ENCODE measurements around the gene IQSEC3.
"Not testable (repeated sequence)": the region's sequence is repeated elsewhere in the genome, so short reads cannot be mapped to it uniquely, and the experiment has no call there.

The IQSEC3 gene

DNA sequence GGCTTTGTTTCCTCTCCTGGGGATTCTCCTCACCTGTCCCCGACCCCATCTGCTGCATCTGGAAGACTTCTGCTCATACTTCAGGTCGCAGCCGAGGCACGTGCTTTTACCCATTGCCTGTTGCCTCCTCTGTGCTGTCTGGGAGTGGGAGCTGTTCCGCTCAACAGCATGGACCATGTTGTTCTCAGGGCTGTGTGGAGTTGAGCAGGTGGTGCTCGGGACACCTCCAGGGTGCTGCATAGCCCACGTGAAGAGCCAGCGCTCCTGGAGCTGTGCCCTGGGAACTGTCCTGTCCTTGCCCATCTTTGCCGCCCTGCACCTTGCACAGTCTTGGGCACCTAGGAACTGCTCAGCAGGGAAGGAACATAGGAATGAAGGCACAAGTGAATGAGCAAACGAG, 62.4 kb downstream of the IQSEC3 start:
- Mint-ChIP-seq H3K36me3 (no peaks in the 10 kb centered on the region), H3K27me3 (peaks cover 51% of the 10 kb centered on the region), H3K4me3 (no peak overlapping the region), H3K27ac (no peak overlapping the region), H3K9me3 (no peaks in the 10 kb centered on the region), H3K4me1 (no peaks in the 10 kb centered on the region)
- ATAC-seq = no peak

DNA sequence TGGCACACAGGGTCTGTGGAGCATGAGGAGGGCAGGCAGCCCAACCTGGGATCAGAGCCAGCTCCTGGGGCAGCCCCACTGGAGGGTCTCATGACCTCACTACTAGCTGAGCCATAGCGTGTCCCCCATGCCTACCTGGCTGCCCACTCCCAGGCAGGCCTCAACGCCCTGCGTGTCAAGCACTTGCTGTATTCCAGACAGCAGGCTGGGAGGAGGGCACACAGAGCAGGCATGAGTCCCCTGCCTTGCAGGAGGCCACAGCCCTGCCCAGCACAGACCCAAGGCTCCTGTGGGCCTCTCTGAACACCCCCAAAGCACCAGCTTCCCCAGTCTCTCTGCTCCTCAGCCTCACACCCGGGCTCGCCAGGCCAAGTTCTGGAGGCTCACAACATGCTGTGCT, 64.0 kb downstream of the IQSEC3 start:
- Mint-ChIP-seq H3K9me3 (no peaks in the 10 kb centered on the region), H3K36me3 (no peaks in the 10 kb centered on the region), H3K4me1 (no peaks in the 10 kb centered on the region), H3K4me3 (no peak overlapping the region), H3K27me3 (peaks cover 51% of the 10 kb centered on the region), H3K27ac (no peak overlapping the region)
- ATAC-seq = no peak

DNA sequence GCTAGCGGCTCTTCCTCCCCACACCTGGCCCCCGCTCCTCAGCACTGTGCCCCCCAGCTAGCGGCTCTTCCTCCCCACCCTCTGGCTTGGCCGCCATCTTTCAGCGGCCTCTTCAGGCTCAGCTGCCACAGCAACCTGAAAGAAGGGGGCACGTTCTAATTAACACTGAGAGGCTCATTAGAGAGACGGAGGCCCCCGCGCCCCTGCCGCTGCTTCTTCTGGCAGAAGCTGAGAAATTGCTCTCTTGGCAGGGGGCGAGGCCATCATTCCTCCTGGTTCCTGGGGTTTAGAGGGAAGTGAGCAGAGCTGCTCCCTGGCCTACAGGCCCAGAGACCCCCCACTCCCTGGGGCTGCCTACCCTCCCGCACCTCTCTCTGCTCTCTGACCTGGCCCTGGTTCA, 64.4 kb downstream of the IQSEC3 start:
- Mint-ChIP-seq H3K9me3 (no peaks in the 10 kb centered on the region), H3K27ac (no peak overlapping the region), H3K4me3 (no peak overlapping the region), H3K4me1 (no peaks in the 10 kb centered on the region), H3K36me3 (no peaks in the 10 kb centered on the region), H3K27me3 (peaks cover 51% of the 10 kb centered on the region)
- no peak for ATAC-seq

DNA sequence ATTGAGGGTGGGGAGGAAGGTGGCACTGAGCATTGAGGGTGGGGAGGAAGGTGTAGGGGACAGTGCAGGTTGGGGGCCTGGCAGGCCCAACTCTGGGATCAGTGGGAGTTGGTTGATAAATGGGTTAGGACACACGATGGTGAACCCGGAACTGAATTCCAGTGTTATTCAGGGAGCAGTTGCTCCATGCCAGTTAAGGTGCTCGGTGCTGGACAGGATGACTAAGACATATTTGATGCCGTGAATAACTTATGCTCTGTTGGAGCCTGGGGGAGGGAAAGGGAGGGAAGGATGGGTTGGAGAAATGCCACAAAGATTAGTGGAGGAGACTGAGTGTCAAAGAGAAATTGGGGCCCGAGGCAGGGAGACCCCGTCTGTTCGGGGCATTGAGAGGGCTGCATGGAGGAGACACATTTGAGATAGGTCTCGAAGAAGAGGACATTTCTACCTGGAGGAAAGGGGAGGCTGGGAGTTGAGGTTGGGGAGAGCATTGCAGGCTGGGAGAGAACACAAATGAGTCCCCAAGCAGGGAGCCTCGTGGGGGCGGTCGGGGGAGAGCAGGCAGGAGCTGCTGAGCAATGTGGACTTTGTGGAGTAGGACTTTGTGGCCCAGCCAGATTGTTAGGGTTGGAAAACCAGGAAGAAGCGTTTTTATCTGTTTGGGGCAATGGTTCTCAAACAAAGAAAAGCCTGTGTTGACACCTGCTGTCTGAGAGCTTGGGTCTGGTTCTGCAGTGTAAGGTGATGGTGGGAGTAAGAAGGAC, 65.3 kb downstream of the IQSEC3 start:
- no peak overlapping the region for H3K4me3 Mint-ChIP-seq
- no peak for ATAC-seq
- no peaks in the 10 kb centered on the region for H3K36me3 Mint-ChIP-seq
- H3K27ac Mint-ChIP-seq = no peak overlapping the region
- peaks cover 51% of the 10 kb centered on the region for H3K27me3 Mint-ChIP-seq
- H3K4me1 Mint-ChIP-seq = no peaks in the 10 kb centered on the region
- no peaks in the 10 kb centered on the region for H3K9me3 Mint-ChIP-seq

DNA sequence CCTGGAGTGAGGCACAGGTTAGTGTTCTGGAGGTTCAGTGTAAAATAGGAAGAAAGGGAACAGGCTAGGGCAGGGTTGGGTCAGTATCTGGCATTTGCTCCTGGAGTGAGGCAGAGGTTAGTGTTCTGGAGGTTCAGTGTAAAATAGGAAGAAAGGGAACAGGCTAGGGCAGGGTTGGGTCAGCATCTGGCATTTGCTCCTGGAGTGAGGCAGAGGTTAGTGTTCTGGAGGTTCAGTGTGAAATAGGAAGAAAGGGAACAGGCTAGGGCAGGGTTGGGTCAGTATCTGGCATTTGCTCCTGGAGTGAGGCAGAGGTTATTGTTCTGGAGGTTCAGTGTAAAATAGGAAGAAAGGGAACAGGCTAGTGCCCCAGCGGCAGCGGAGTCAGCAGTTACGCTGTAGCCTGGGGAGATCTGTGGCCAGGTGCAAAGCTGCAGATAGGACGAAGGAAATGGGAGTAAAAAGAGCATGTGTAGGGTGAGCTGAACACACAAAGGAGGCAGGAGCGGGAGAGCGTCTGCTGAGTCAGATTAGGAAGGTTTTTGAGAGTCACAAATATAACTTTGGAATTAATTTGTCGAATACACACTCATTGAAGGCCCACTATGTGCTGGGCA, 67.2 kb downstream of the IQSEC3 start:
- not testable (repeated sequence) for H3K4me3 Mint-ChIP-seq, H3K4me1 Mint-ChIP-seq, H3K27ac Mint-ChIP-seq, H3K36me3 Mint-ChIP-seq, H3K9me3 Mint-ChIP-seq, ATAC-seq
- H3K27me3 Mint-ChIP-seq = peaks cover 49% of the 10 kb centered on the region

DNA sequence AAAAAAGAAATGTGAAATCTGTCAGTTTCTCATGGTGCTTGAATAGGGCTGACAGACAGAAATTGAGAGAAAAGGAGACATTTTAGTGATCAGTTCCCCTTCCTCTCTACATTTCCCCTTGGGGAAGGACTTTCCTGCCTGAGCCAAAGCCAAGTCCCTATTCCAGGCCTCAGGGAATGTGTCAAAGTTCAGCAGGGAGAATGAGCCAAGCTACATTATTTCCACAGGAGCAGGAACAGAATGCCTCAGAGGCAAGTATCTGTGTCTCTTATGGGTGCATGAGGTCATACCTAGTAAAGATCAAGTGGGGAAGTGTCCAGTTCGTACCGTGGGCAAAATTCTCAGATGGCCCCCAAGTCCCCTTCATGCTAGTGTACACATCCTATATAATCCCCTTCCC, 68.6 kb downstream of the IQSEC3 start:
- H3K4me1 Mint-ChIP-seq = no peaks in the 10 kb centered on the region
- H3K4me3 Mint-ChIP-seq = no peak overlapping the region
- no peaks in the 10 kb centered on the region for H3K36me3 Mint-ChIP-seq
- ATAC-seq = no peak
- H3K9me3 Mint-ChIP-seq = no peaks in the 10 kb centered on the region
- no peak overlapping the region for H3K27ac Mint-ChIP-seq
- peaks cover 56% of the 10 kb centered on the region for H3K27me3 Mint-ChIP-seq

DNA sequence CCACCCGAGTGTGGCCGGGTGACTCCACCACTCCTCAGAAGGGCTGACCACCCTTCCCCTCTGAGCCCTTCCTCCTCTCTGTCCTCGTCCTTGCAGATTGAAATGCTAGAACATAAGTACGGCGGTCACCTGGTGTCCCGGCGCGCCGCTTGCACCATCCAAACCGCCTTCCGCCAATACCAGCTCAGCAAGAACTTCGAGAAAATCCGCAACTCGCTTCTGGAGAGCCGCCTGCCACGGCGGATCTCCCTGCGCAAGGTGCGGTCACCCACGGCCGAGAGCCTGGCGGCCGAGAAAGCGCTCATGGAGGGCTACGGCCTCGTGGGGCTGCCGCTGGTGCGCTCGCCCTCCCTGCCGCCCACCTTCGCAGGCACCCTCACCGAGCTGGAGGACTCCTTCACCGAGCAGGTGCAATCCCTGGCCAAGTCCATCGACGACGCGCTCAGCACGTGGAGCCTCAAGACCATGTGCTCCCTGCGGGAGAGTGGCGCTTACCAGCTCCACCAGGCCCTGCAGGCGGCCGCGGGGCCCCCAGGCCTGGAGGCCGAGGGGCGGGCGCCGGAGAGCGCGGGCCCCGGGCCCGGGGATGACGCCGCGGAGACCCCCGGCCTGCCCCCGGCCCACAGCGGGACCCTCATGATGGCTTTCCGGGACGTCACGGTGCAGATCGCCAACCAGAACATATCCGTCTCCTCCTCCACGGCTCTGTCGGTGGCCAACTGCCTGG, 71.8 kb downstream of the IQSEC3 start:
- no peak overlapping the region for H3K4me3 Mint-ChIP-seq
- peaks cover 57% of the 10 kb centered on the region for H3K27me3 Mint-ChIP-seq
- H3K36me3 Mint-ChIP-seq = no peaks in the 10 kb centered on the region
- no peaks in the 10 kb centered on the region for H3K4me1 Mint-ChIP-seq
- no peak overlapping the region for H3K27ac Mint-ChIP-seq
- no peak for ATAC-seq
- H3K9me3 Mint-ChIP-seq = no peaks in the 10 kb centered on the region

DNA sequence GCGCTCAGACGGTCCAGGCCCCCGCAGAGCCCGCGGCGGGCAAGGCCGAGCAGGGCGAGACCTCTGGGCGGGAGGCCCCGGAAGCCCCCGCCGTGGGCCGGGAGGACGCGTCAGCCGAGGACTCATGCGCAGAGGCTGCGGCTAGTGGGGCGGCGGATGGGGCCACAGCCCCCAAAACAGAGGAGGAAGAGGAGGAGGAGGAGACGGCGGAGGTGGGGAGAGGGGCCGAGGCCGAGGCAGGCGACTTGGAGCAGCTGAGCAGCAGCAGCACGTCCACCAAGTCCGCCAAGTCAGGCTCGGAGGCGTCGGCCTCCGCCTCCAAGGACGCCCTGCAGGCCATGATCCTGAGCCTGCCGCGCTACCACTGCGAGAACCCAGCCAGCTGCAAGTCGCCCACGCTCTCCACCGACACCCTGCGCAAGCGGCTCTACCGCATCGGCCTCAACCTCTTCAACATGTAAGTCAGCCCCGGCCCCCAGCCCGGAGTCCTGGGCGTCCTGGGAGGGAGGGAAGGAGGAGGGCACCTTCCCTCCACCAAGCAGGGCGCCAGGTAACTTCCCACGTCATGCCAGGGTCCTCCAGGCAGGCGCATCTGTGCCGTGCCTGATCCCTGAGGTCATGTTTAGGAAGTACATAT, 72.4 kb downstream of the IQSEC3 start:
- Mint-ChIP-seq H3K4me3 (no peak overlapping the region), H3K27me3 (peaks cover 51% of the 10 kb centered on the region), H3K36me3 (no peaks in the 10 kb centered on the region), H3K9me3 (no peaks in the 10 kb centered on the region), H3K4me1 (no peaks in the 10 kb centered on the region), H3K27ac (no peak overlapping the region)
- ATAC-seq = no peak

DNA sequence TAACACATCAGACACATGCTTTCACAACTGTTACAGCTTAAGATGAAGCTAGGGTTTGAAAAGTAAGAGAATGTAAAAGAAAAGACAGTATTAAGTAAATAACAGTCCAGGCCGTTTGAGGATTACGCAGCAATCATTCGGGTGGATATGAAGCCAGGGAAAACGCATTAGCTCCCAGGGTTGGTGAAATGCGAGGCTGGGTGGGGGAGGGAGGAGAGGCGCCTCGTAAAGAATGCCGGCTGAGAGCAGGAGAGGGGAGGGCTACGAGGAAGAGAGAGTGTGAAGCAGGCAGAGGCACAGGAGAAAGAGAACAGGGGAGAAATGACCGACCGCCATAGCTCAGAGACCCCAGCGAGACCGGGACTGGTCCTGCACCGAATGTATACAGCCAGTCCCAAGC, 73.0 kb downstream of the IQSEC3 start:
- H3K27me3 Mint-ChIP-seq = peaks cover 51% of the 10 kb centered on the region
- no peaks in the 10 kb centered on the region for H3K9me3 Mint-ChIP-seq
- no peak overlapping the region for H3K4me3 Mint-ChIP-seq
- ATAC-seq = no peak
- H3K36me3 Mint-ChIP-seq = no peaks in the 10 kb centered on the region
- H3K27ac Mint-ChIP-seq = no peak overlapping the region
- H3K4me1 Mint-ChIP-seq = no peaks in the 10 kb centered on the region

DNA sequence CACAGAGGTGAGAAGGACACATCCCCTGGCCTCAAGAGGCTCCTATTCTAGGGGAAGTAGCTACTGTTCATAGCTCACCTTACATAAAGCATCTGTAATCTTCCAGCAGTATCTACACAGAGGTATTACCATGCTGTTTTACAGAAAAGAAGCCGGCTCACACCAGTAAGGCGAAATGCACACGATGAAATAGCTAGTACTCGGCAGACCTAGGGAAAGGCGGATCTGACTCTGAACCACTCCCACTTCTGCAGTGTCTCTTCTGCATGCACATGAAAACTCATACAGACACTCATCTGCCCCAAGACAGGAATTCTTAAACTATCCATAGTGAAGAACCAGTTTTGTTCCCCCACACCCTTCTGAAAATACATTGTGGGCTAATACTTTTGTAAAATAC, 73.6 kb downstream of the IQSEC3 start:
- Mint-ChIP-seq H3K27ac (no peak overlapping the region), H3K36me3 (no peaks in the 10 kb centered on the region), H3K9me3 (no peaks in the 10 kb centered on the region), H3K4me3 (no peak overlapping the region), H3K4me1 (no peaks in the 10 kb centered on the region), H3K27me3 (peaks cover 51% of the 10 kb centered on the region)
- ATAC-seq = no peak

DNA sequence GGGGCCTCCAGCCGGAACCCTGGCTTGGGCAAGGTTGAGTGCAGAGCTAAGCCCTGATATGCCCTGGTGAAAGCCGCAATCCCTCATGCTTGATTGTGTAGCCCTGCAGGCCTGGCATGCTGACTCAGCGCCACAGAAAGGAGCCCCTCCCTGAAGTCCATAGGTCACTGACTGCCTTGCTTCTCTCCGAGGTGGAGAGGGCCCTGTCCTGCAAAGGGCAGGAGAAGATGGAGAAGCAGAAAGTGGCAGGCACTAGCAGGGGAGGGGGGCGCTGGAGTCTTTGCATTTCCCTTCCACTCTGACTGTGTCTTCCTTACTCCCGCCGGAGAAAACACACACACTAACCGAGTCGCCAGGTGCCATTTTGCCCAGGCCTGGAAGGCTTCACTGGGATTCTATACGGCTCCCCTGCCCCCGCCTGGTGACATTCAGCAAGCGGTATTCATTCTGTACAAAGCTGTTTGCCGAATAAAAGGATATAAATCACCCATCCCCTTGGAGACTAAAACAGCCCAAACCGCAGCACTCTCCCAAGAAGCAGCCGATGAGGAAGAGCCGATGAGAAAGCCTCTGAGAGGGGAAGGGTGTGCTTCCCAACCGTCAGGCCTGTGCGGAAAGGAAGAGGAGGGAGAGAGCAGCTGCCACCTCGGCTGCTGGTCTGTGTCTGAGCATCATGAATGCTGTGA, 77.5 kb downstream of the IQSEC3 start:
- Mint-ChIP-seq H3K27ac (no peak overlapping the region), H3K36me3 (no peaks in the 10 kb centered on the region), H3K9me3 (no peaks in the 10 kb centered on the region), H3K4me3 (no peak overlapping the region), H3K4me1 (no peaks in the 10 kb centered on the region), H3K27me3 (peaks cover 40% of the 10 kb centered on the region)
- no peak for ATAC-seq

DNA sequence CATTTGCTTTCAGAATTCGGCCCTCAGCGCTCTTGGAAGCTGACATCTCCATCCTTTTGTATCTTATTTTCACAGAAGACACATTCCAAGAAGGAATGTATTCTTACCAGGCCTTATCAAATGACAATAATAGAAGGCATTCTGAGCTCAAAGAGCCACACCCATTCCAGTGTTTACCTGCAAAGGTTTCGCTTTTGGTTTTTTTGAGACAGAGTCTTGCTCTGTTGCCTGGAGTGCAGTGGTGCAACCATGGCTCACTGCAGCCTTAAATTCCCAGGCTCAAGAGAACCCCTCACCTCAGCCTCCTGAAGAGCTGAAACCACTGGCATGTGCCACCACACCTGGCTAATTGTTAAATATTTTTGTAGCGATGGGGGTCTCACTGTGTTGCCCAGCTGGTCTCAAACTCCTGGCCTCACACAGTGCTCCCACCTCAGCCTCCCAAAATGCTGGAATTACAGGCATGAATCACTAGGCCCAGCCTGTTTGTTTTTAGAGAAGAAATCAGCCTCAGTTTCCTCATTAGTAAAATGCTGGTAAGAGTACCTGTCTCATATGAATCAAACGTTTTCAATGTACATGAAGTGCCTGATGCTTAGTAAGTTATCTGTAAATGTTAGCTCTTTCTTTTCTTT, 78.2 kb downstream of the IQSEC3 start:
- ATAC-seq = no peak
- Mint-ChIP-seq H3K9me3 (no peaks in the 10 kb centered on the region), H3K27me3 (peaks cover 40% of the 10 kb centered on the region), H3K4me3 (no peak overlapping the region), H3K36me3 (no peaks in the 10 kb centered on the region), H3K4me1 (no peaks in the 10 kb centered on the region), H3K27ac (no peak overlapping the region)

DNA sequence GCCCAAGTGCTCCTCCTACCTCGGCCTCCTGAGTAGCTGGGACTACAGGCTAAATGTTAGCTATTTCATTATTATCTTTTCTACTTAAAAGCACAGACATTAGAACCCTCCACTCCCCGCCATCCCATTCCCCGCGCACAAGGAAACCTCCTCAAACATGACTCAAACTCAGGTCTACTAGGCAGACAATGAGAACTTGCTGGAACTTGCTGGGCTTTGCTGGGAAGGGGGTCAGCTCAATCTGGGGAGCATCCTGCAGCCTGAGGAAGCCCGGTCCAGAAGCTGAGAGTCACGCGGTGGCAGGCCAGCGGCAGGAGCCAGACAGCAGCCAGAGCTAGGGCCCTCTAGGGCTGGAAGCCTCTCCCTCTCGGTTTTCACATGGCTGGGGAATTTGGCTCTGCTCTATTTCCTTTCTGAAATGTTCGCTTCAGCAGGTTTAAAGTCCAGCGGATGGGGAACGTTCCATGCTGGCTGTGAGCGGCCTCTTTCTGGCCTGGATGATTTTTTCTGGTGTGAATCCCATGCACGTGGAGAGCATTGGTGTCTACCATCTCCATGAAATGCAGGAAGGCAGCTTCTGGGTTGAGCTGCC, 78.9 kb downstream of the IQSEC3 start:
- ATAC-seq = no peak
- Mint-ChIP-seq H3K4me3 (no peak overlapping the region), H3K9me3 (no peaks in the 10 kb centered on the region), H3K27ac (no peak overlapping the region), H3K4me1 (no peaks in the 10 kb centered on the region), H3K36me3 (no peaks in the 10 kb centered on the region), H3K27me3 (peaks cover 38% of the 10 kb centered on the region)

DNA sequence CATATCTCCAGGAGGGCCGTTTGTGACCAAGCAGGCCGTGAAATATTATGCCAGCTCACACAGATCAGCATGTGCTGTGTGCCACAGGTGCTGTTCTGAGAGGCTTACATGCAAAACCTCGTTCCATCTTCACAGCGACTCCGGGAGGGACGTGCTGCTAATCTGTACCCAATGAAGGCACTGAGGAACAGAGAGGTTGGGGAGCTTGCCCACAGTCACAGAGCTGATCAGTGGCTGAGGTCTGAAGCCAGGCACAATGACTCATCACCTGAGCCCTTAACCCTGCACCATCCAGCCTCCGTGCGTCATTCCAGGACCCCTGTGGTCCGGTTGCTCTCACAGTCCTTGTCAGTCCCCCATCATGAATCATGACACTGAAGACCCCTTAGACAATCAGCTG, 80.7 kb downstream of the IQSEC3 start:
- H3K27ac Mint-ChIP-seq = no peak overlapping the region

More for the DNA sequence above, 80.7 kb downstream of the IQSEC3 start:
- H3K27me3 Mint-ChIP-seq = peaks cover 31% of the 10 kb centered on the region
- no peaks in the 10 kb centered on the region for H3K9me3 Mint-ChIP-seq
- H3K36me3 Mint-ChIP-seq = no peaks in the 10 kb centered on the region
- no peaks in the 10 kb centered on the region for H3K4me1 Mint-ChIP-seq
- H3K4me3 Mint-ChIP-seq = no peak overlapping the region
- ATAC-seq = peak; percentile 6

All from stimulated activated memory B cell treated with anti-CD40 and anti-IgM and Interleukin-4, amounts not matched to agents 10 μg/mL and 1 μg/mL and 100 μg/mL, for 72 hours (primary cell).